WTC11 (cell line): ENCODE results near the gene SLK. TPM values are rescaled to one million over a fixed set of nuclear protein-coding genes. Genes with fewer than 3 reads are reported as not detected.

Experiments
- ATAC-seq: fragments of 200-7000 bp; cut with Tn5 transposase; 2 replicates; pipeline ENCODE4 v1.10.0; 2021; ENCODE audit warnings: mild to moderate bottlenecking, moderate library complexity
- CTCF ChIA-PET: fragments of 300-600 bp; sonication (Branson Sonifier 250); formaldehyde crosslinking; loops from one replicate; lab custom pipeline; 2021; ENCODE audit warnings: antibody characterized with exemption; lab: Charles Lee
- POLR2A ChIA-PET: fragments of 350-600 bp; sonication (Branson Sonifier 250); formaldehyde crosslinking; loops from one replicate; lab custom pipeline; 2021; ENCODE audit warnings: antibody characterized with exemption; lab: Charles Lee
- DNase-seq: peaks from one replicate; pipeline ENCODE4 v3.0.0; 2021; ENCODE audit warnings: low spot score
- H3K27ac Mint-ChIP-seq: 2 replicates; pipeline ENCODE4 v1.8.0; 2021; ENCODE audit warnings: mixed read lengths
- H3K27me3 Mint-ChIP-seq: 2 replicates; pipeline ENCODE4 v1.8.0; 2021; ENCODE audit warnings: low read depth, mild to moderate bottlenecking, moderate library complexity, mixed read lengths
- H3K36me3 Mint-ChIP-seq: 2 replicates; pipeline ENCODE4 v1.8.0; 2021; ENCODE audit warnings: mixed read lengths
- H3K4me1 Mint-ChIP-seq: 2 replicates; pipeline ENCODE4 v1.8.0; 2022; ENCODE audit warnings: mixed read lengths
- H3K4me3 Mint-ChIP-seq: 2 replicates; pipeline ENCODE4 v1.8.0; 2021; ENCODE audit warnings: mild to moderate bottlenecking, moderate library complexity, mixed read lengths
- H3K9me3 Mint-ChIP-seq: 2 replicates; pipeline ENCODE4 v1.8.0; 2021; ENCODE audit warnings: mixed read lengths
- ATF3 ChIP-seq: sonication (generic); formaldehyde crosslinking; conservative IDR thresholded peaks from 2 replicates; pipeline ENCODE4 v1.8.1; 2022; ENCODE audit warnings: mild to moderate bottlenecking, missing genetic modification reagents
- ATF6 ChIP-seq: sonication (generic); formaldehyde crosslinking; IDR thresholded peaks from 2 replicates; pipeline ENCODE4 v1.8.1; 2023; ENCODE audit warnings: mild to moderate bottlenecking, missing genetic modification reagents
- CBFB ChIP-seq: sonication (generic); formaldehyde crosslinking; IDR thresholded peaks from 2 replicates; pipeline ENCODE4 v1.8.1; 2022; ENCODE audit warnings: mild to moderate bottlenecking, low read depth, missing genetic modification reagents
- E2F1 ChIP-seq: sonication (generic); formaldehyde crosslinking; IDR thresholded peaks from 2 replicates; pipeline ENCODE4 v1.8.0; 2022; ENCODE audit warnings: mild to moderate bottlenecking, missing genetic modification reagents
- ESRRA ChIP-seq: sonication (generic); formaldehyde crosslinking; IDR thresholded peaks from 2 replicates; pipeline ENCODE4 v1.8.1; 2022; ENCODE audit warnings: mild to moderate bottlenecking, missing genetic modification reagents, borderline replicate concordance
- FOXJ3 ChIP-seq: sonication (generic); formaldehyde crosslinking; IDR thresholded peaks from 2 replicates; pipeline ENCODE4 v1.9.0; 2021; ENCODE audit warnings: missing genetic modification reagents, mild to moderate bottlenecking, borderline replicate concordance
- GABPB1 ChIP-seq: sonication (generic); formaldehyde crosslinking; IDR thresholded peaks from 2 replicates; pipeline ENCODE4 v1.8.1; 2023; ENCODE audit warnings: mild to moderate bottlenecking, missing genetic modification reagents
- IRF1 ChIP-seq: sonication (generic); formaldehyde crosslinking; IDR thresholded peaks from 2 replicates; pipeline ENCODE4 v1.8.0; 2023; ENCODE audit warnings: missing genetic modification reagents
- KAT7 ChIP-seq: sonication (generic); formaldehyde crosslinking; IDR thresholded peaks from 2 replicates; pipeline ENCODE4 v1.8.1; 2023; ENCODE audit warnings: missing genetic modification reagents, mild to moderate bottlenecking, borderline replicate concordance
- MYBL2 ChIP-seq: sonication (generic); formaldehyde crosslinking; IDR thresholded peaks from 2 replicates; pipeline ENCODE4 v1.8.1; 2023; ENCODE audit warnings: mild to moderate bottlenecking, moderate library complexity, missing genetic modification reagents
- NR3C1 ChIP-seq: sonication (generic); formaldehyde crosslinking; conservative IDR thresholded peaks from 2 replicates; pipeline ENCODE4 v1.8.1; 2023; ENCODE audit warnings: low read depth, mild to moderate bottlenecking, missing genetic modification reagents
- PRDM15 ChIP-seq: sonication (generic); formaldehyde crosslinking; IDR thresholded peaks from 2 replicates; pipeline ENCODE4 v1.8.0; 2022; ENCODE audit warnings: missing genetic modification reagents
- PREB ChIP-seq: sonication (generic); formaldehyde crosslinking; IDR thresholded peaks from 2 replicates; pipeline ENCODE4 v1.8.1; 2022; ENCODE audit warnings: mild to moderate bottlenecking, missing genetic modification reagents, moderate library complexity, borderline replicate concordance
- PRRX2 ChIP-seq: fragments of 250-450 bp; sonication (Bioruptor Pico); IDR thresholded peaks from 2 replicates; pipeline ENCODE4 v1.8.0; 2021; ENCODE audit warnings: mild to moderate bottlenecking
- RORB ChIP-seq: fragments of 250-450 bp; sonication (Bioruptor Pico); IDR thresholded peaks from 2 replicates; pipeline ENCODE4 v1.9.0; 2021; ENCODE audit warnings: mild to moderate bottlenecking
- SMAD4 ChIP-seq: sonication (generic); formaldehyde crosslinking; IDR thresholded peaks from 2 replicates; pipeline ENCODE4 v1.8.0; 2022; ENCODE audit warnings: mild to moderate bottlenecking, missing genetic modification reagents
- ZNF121 ChIP-seq: sonication (generic); formaldehyde crosslinking; IDR thresholded peaks from 2 replicates; pipeline ENCODE4 v1.8.0; 2023; ENCODE audit warnings: missing genetic modification reagents
- total RNA-seq: library from RNA; stranded (reverse); gene quantifications from 3 replicates; pipeline ENCODE4 v1.2.3, GENCODE V29; 2021
- TF ChIP-seq, protein P1 (sequence below): sonication (generic); formaldehyde crosslinking; IDR thresholded peaks from 2 replicates; pipeline ENCODE4 v1.8.1; 2023; ENCODE audit warnings: mild to moderate bottlenecking, moderate library complexity, missing genetic modification reagents
- TF ChIP-seq, protein P2 (sequence below): sonication (generic); formaldehyde crosslinking; IDR thresholded peaks from 2 replicates; pipeline ENCODE4 v1.8.0; 2023; ENCODE audit warnings: missing genetic modification reagents, mild to moderate bottlenecking, borderline replicate concordance

SLK gene
- total RNA-seq, 1 experiment from 2014 or later, result 19.2 TPM

DNA sequence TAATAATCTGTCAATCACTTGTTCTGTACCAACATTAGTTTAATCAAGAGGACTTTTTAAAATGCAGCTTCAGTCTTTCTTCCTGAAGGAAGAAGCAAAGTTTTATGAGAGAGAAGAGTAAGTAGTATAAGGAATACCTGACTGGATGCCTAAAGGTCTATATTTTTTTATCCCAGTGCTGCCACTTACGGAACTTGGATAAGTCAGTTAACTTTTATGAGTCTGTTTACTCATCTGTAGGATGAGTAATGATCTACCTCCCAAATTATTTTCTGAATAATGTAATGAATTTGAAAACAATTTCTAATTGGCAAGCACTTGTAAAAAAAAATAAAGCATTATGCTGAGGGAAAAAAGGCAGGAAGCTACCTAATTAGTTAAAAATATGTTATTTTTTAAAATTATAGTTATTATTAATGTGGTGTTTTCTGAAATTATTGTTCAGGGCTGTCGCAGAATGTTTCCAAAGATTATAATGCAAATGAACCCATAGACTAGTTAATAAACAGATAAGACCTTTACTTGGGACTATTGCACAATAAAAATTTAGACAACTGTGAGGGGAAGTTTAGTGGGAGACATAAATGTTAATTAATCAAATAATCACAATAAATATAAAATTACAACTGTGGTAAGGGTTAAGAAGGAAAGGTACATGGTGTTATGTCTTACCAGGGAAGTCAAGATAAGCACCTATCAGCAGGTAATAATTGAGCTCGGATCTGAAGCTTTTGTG lies 24.6 kb downstream of the SLK start:
- CTCF ChIA-PET, result interaction anchor here (1.4 kb wide), 1 partner anchor 103 kb away, joined by 4 read pairs; no protein-coding TSS in a partner anchor

More for the DNA sequence above, 24.6 kb downstream of the SLK start:
- Mint-ChIP-seq H3K9me3 (no peaks in the 10 kb centered on the region), H3K27me3 (no peaks in the 10 kb centered on the region), H3K4me3 (no peak overlapping the region), H3K27ac (no peak overlapping the region), H3K4me1 (no peaks in the 10 kb centered on the region), H3K36me3 (0 out of 2 replicates have a peak, but pooled peaks cover under 1% of the 10 kb centered on the region)
- no peak for DNase-seq
- TF ChIP-seq, protein P1, sequence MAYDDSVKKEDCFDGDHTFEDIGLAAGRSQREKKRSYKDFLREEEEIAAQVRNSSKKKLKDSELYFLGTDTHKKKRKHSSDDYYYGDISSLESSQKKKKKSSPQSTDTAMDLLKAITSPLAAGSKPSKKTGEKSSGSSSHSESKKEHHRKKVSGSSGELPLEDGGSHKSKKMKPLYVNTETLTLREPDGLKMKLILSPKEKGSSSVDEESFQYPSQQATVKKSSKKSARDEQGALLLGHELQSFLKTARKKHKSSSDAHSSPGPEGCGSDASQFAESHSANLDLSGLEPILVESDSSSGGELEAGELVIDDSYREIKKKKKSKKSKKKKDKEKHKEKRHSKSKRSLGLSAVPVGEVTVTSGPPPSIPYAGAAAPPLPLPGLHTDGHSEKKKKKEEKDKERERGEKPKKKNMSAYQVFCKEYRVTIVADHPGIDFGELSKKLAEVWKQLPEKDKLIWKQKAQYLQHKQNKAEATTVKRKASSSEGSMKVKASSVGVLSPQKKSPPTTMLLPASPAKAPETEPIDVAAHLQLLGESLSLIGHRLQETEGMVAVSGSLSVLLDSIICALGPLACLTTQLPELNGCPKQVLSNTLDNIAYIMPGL, result no peak
- TF ChIP-seq PREB (CRISPR knock-in tag), result no peak
- no peak for TF ChIP-seq NR3C1 (CRISPR knock-in tag)
- no peak for TF ChIP-seq ESRRA (CRISPR knock-in tag)
- no peak for TF ChIP-seq IRF1 (CRISPR knock-in tag)
- no peak for TF ChIP-seq ATF3 (CRISPR knock-in tag)
- TF ChIP-seq RORB, result no peak
- no peak for TF ChIP-seq MYBL2 (CRISPR knock-in tag)
- no peak for TF ChIP-seq E2F1 (CRISPR knock-in tag)
- no peak for TF ChIP-seq ZNF121 (CRISPR knock-in tag)
- no peak for TF ChIP-seq PRDM15 (CRISPR knock-in tag)
- TF ChIP-seq SMAD4, result no peak
- no peak for TF ChIP-seq FOXJ3 (CRISPR knock-in tag)
- no peak for TF ChIP-seq GABPB1
- TF ChIP-seq KAT7 (CRISPR knock-in tag), result no peak
- TF ChIP-seq CBFB (CRISPR knock-in tag), result no peak
- no peak for TF ChIP-seq PRRX2 (CRISPR knock-in tag)
- TF ChIP-seq, protein P2, sequence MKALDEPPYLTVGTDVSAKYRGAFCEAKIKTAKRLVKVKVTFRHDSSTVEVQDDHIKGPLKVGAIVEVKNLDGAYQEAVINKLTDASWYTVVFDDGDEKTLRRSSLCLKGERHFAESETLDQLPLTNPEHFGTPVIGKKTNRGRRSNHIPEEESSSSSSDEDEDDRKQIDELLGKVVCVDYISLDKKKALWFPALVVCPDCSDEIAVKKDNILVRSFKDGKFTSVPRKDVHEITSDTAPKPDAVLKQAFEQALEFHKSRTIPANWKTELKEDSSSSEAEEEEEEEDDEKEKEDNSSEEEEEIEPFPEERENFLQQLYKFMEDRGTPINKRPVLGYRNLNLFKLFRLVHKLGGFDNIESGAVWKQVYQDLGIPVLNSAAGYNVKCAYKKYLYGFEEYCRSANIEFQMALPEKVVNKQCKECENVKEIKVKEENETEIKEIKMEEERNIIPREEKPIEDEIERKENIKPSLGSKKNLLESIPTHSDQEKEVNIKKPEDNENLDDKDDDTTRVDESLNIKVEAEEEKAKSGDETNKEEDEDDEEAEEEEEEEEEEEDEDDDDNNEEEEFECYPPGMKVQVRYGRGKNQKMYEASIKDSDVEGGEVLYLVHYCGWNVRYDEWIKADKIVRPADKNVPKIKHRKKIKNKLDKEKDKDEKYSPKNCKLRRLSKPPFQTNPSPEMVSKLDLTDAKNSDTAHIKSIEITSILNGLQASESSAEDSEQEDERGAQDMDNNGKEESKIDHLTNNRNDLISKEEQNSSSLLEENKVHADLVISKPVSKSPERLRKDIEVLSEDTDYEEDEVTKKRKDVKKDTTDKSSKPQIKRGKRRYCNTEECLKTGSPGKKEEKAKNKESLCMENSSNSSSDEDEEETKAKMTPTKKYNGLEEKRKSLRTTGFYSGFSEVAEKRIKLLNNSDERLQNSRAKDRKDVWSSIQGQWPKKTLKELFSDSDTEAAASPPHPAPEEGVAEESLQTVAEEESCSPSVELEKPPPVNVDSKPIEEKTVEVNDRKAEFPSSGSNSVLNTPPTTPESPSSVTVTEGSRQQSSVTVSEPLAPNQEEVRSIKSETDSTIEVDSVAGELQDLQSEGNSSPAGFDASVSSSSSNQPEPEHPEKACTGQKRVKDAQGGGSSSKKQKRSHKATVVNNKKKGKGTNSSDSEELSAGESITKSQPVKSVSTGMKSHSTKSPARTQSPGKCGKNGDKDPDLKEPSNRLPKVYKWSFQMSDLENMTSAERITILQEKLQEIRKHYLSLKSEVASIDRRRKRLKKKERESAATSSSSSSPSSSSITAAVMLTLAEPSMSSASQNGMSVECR, result no peak
- TF ChIP-seq ATF6, result no peak
- POLR2A ChIA-PET, result no interaction called here
- no peak for ATAC-seq
